22Rv1 (cell line): ENCODE measurements around the gene LEFTY2.
"Not testable (repeated sequence)": the region's sequence is repeated elsewhere in the genome, so short reads cannot be mapped to it uniquely, and the experiment has no call there.

Source experiments
- H3K27ac ChIP-seq: fragments of 450-650 bp; 2 replicates; pipeline ENCODE4 v1.5.1; 2017
- CTCF ChIP-seq: fragments of 450-650 bp; IDR thresholded peaks from 2 replicates; pipeline ENCODE4 v1.5.1; 2017; ENCODE audit warnings: mild to moderate bottlenecking
- ZFX ChIP-seq: fragments of 450-650 bp; IDR thresholded peaks from 2 replicates; pipeline ENCODE4 v1.6.1; 2017; ENCODE audit warnings: antibody characterized with exemption, borderline replicate concordance

Gene LEFTY2

GRCh38 chr1:225974454-225974853 is 33.4 kb upstream of the LEFTY2 start:
- H3K27ac ChIP-seq = no peak overlapping the region

GRCh38 chr1:225973158-225973557 is 32.1 kb upstream of the LEFTY2 start:
- no peak overlapping the region for H3K27ac ChIP-seq
- TF ChIP-seq ZFX (no peak), CTCF (no peak)

More at GRCh38 chr1:225974454-225974853, 33.4 kb upstream of the LEFTY2 start:
- TF ChIP-seq ZFX = no peak
- no peak for TF ChIP-seq CTCF

- TF ChIP-seq CTCF (no peak), ZFX (no peak)
- H3K27ac ChIP-seq = no peak overlapping the region
Measured at GRCh38 chr1:225972344-225973152, 31.5 kb upstream of the LEFTY2 start.

GRCh38 chr1:225970592-225971157 is 29.7 kb upstream of the LEFTY2 start:
- H3K27ac ChIP-seq = not testable (repeated sequence)

GRCh38 chr1:225969751-225970150 is 28.7 kb upstream of the LEFTY2 start:
- H3K27ac ChIP-seq = not testable (repeated sequence)

GRCh38 chr1:225965231-225965630 is 24.2 kb upstream of the LEFTY2 start:
- TF ChIP-seq ZFX = no peak
- TF ChIP-seq CTCF = no peak
- H3K27ac ChIP-seq = no peak overlapping the region

- no peak overlapping the region for H3K27ac ChIP-seq
- TF ChIP-seq CTCF (no peak), ZFX (no peak)
Measured at GRCh38 chr1:225963735-225964530, 22.9 kb upstream of the LEFTY2 start.

GRCh38 chr1:225962440-225962975 is 21.5 kb upstream of the LEFTY2 start:
- H3K27ac ChIP-seq = no peak overlapping the region

More at GRCh38 chr1:225962440-225962975, 21.5 kb upstream of the LEFTY2 start:
- no peak for TF ChIP-seq ZFX
- peak; percentile 98 for TF ChIP-seq CTCF
